GM23338 (cell line): ENCODE data around the gene EGFR. TPM values are rescaled to one million over a fixed set of nuclear protein-coding genes. Genes with fewer than 3 reads are reported as not detected.

Experiments used
- ATAC-seq: fragments of 200-7000 bp; cut with Tn5 transposase; 3 replicates; pipeline ENCODE4 v1.9.1; 2020
- DNase-seq: peaks from one replicate; pipeline ENCODE4 v3.0.0-alpha.2; 2015; ENCODE audit warnings: low spot score
- H2AFZ ChIP-seq: fragments of 200-600 bp; sonication (generic); 2 replicates; pipeline ENCODE4 v1.8.0; 2016; ENCODE audit warnings: antibody characterized with exemption, mild to moderate bottlenecking, moderate library complexity
- H3F3A ChIP-seq: fragments of 200-600 bp; sonication (generic); replicated peaks from 2 replicates; pipeline ENCODE4 v1.8.0; 2017; ENCODE audit warnings: antibody characterized with exemption, mixed run types, low read depth
- H3K27ac ChIP-seq: fragments of 200-600 bp; sonication (generic); 2 replicates; pipeline ENCODE4 v1.6.1; 2016; ENCODE audit warnings: low read depth
- H3K27me3 ChIP-seq: fragments of 200-600 bp; sonication (generic); 2 replicates; pipeline ENCODE4 v1.8.0; 2016; ENCODE audit warnings: mild to moderate bottlenecking, mixed run types, moderate library complexity; ENCODE audit not compliant: insufficient read depth
- H3K36me3 ChIP-seq: fragments of 200-600 bp; sonication (generic); 2 replicates; pipeline ENCODE4 v1.8.0; 2016; ENCODE audit warnings: mild to moderate bottlenecking; ENCODE audit not compliant: insufficient read depth
- H3K4me1 ChIP-seq: fragments of 200-600 bp; sonication (generic); 2 replicates; pipeline ENCODE4 v1.8.0; 2016; ENCODE audit warnings: mild to moderate bottlenecking, moderate library complexity; ENCODE audit not compliant: insufficient read depth
- H3K4me2 ChIP-seq: fragments of 200-600 bp; sonication (generic); 2 replicates; pipeline ENCODE4 v1.7.1; 2017; ENCODE audit warnings: mixed run types
- H3K4me3 ChIP-seq: fragments of 200-600 bp; sonication (generic); 2 replicates; pipeline ENCODE4 v1.6.1; 2016; ENCODE audit warnings: mixed run types
- H3K79me2 ChIP-seq: fragments of 200-600 bp; sonication (generic); replicated peaks from 2 replicates; pipeline ENCODE4 v1.8.0; 2017; ENCODE audit warnings: mild to moderate bottlenecking; ENCODE audit not compliant: insufficient read depth
- H3K9me2 ChIP-seq: fragments of 200-600 bp; sonication (generic); 2 replicates; pipeline ENCODE4 v1.8.0; 2017; ENCODE audit not compliant: insufficient read depth
- H4K20me1 ChIP-seq: fragments of 200-600 bp; sonication (generic); replicated peaks from 2 replicates; pipeline ENCODE4 v1.8.0; 2017; ENCODE audit warnings: mild to moderate bottlenecking; ENCODE audit not compliant: insufficient read depth
- H3K27ac Mint-ChIP-seq: 2 replicates; pipeline ENCODE4 v1.8.0; 2020; ENCODE audit warnings: inconsistent platforms, mild to moderate bottlenecking, moderate library complexity, mixed read lengths
- H3K27me3 Mint-ChIP-seq: 3 replicates; pipeline ENCODE4 v1.8.0; 2022; ENCODE audit warnings: low read depth, mild to moderate bottlenecking, moderate library complexity, mixed read lengths, inconsistent platforms; ENCODE audit not compliant: insufficient read depth, poor library complexity
- H3K36me3 Mint-ChIP-seq: 3 replicates; pipeline ENCODE4 v1.8.0; 2021; ENCODE audit warnings: low read depth, mild to moderate bottlenecking, inconsistent platforms, moderate library complexity, mixed read lengths
- H3K4me1 Mint-ChIP-seq: 3 replicates; pipeline ENCODE4 v1.8.0; 2020; ENCODE audit warnings: mild to moderate bottlenecking, inconsistent platforms, mixed read lengths
- H3K4me3 Mint-ChIP-seq: 3 replicates; pipeline ENCODE4 v1.8.0; 2021; ENCODE audit warnings: moderate library complexity, mild to moderate bottlenecking, inconsistent platforms, mixed read lengths
- H3K9me3 Mint-ChIP-seq: 3 replicates; pipeline ENCODE4 v1.8.0; 2020; ENCODE audit warnings: moderate library complexity, mild to moderate bottlenecking, inconsistent platforms, mixed read lengths
- CREB1 ChIP-seq: fragments of 250-450 bp; sonication (Bioruptor Pico); IDR thresholded peaks from 2 replicates; pipeline ENCODE4 v1.5.0; 2020; ENCODE audit warnings: low read depth, mild to moderate bottlenecking, moderate library complexity
- EZH2 ChIP-seq: fragments of 200-600 bp; sonication (generic); IDR thresholded peaks from one replicate; pipeline ENCODE4 v1.8.0; 2017; ENCODE audit warnings: antibody characterized with exemption, mild to moderate bottlenecking, low read depth; ENCODE audit not compliant: unreplicated experiment
- EZH2phosphoT487 ChIP-seq: fragments of 200-600 bp; sonication (generic); IDR thresholded peaks from one replicate; pipeline ENCODE4 v1.8.1; 2018; ENCODE audit warnings: antibody characterized with exemption; ENCODE audit not compliant: unreplicated experiment
- JUNB ChIP-seq: IDR thresholded peaks from one replicate; pipeline ENCODE4 v1.6.1; 2016; ENCODE audit warnings: antibody characterized with exemption; ENCODE audit not compliant: unreplicated experiment
- NANOG ChIP-seq: IDR thresholded peaks from 2 replicates; pipeline ENCODE4 v1.6.1; 2016; ENCODE audit warnings: antibody characterized with exemption, borderline replicate concordance
- POLR2AphosphoS5 ChIP-seq: IDR thresholded peaks from 2 replicates; pipeline ENCODE4 v1.6.1; 2016; ENCODE audit warnings: antibody characterized with exemption, low read depth
- STAT1 ChIP-seq: IDR thresholded peaks from one replicate; pipeline ENCODE4 v1.6.1; 2016; ENCODE audit warnings: antibody characterized with exemption; ENCODE audit not compliant: unreplicated experiment
- ZNF114 ChIP-seq: fragments of 250-450 bp; sonication (Bioruptor Pico); IDR thresholded peaks from 2 replicates; pipeline ENCODE4 v1.5.0; 2020; ENCODE audit warnings: mild to moderate bottlenecking, moderate library complexity
- ZNF331 ChIP-seq: fragments of 250-450 bp; sonication (Bioruptor Pico); IDR thresholded peaks from 2 replicates; pipeline ENCODE4 v1.5.0; 2020; ENCODE audit warnings: low read depth, mild to moderate bottlenecking, moderate library complexity
- polyA plus RNA-seq: library from polyadenylated mRNA; unstranded; fragments of >200 nt; fragmentation: Nextera tagmentation; extraction: Ambion mirVana; gene quantifications from 2 replicates; pipeline ENCODE4 v1.2.1, GENCODE V29; 2016
- total RNA-seq: library from RNA; depleted of rRNA; stranded (reverse); fragments of >200 nt; shearing (Covaris generic); gene quantifications from 2 replicates; pipeline ENCODE4 v1.2.3, GENCODE V29; 2014
- TF ChIP-seq, protein P1 (sequence below): IDR thresholded peaks from 2 replicates; pipeline ENCODE4 v1.6.1; 2016; ENCODE audit warnings: antibody characterized with exemption
- TF ChIP-seq, protein P2 (sequence below): fragments of 250-450 bp; sonication (Bioruptor Pico); IDR thresholded peaks from 2 replicates; pipeline ENCODE4 v1.5.0; 2020; ENCODE audit warnings: mild to moderate bottlenecking, moderate library complexity
- TF ChIP-seq, protein P3 (sequence below), 2 experiments: fragments of 200-600 bp in 1 of 2; sonication (generic) in 1 of 2; conservative IDR thresholded peaks; 2 replicates each; pipeline versions ENCODE4 v1.5.1 to v1.6.1; 2016 to 2017; ENCODE audit warnings: antibody characterized with exemption in 2 of 2, low read depth in 2 of 2, mild to moderate bottlenecking in 2 of 2, moderate library complexity in 1 of 2
- TF ChIP-seq, protein P4 (sequence below): IDR thresholded peaks from one replicate; pipeline ENCODE4 v1.6.1; 2018; ENCODE audit warnings: antibody characterized with exemption; ENCODE audit not compliant: unreplicated experiment

The EGFR gene
- total and polyA plus RNA-seq, 2 experiments from 2014 or later, result 1.5 to 4.5 TPM

DNA sequence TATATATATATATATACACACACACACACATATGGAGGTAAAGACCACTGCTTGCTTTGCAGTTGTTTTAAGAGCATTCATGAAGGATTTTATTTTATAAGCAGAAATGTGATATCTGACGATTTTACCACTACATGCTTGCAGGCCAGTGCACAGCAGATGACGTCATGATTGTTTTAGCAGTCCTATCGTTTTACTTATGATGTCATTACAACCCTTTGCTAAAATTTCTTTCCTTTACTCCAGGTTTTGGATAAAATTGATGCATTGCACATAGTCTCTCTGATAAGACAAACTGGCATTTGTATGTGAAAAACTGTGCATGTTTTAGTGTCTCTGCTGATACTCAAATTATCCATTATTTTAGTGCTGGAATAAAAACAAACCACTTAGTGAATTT lies 9.2 kb downstream of the EGFR start:
- Histone ChIP-seq H3K4me2 (no peak overlapping the region), H4K20me1 (no peaks in the 10 kb centered on the region), H3K27me3 (no peaks in the 10 kb centered on the region), H3K36me3 (no peaks in the 10 kb centered on the region), H3K79me2 (no peaks in the 10 kb centered on the region), H3K4me3 (no peak overlapping the region), H3F3A (no peaks in the 10 kb centered on the region), H3K4me1 (no peaks in the 10 kb centered on the region), H2AFZ (no peak overlapping the region), H3K27ac (no peak overlapping the region), H3K9me2 (no peaks in the 10 kb centered on the region)
- DNase-seq (no peak), ATAC-seq (no peak)
- no peaks in the 10 kb centered on the region for H3K9me3 Mint-ChIP-seq
- no peak overlapping the region for H3K27ac Mint-ChIP-seq
- H3K4me3 Mint-ChIP-seq, result no peak overlapping the region
- no peaks in the 10 kb centered on the region for H3K36me3 Mint-ChIP-seq
- H3K27me3 Mint-ChIP-seq, result peaks cover 2% of the 10 kb centered on the region
- no peaks in the 10 kb centered on the region for H3K4me1 Mint-ChIP-seq
- TF ChIP-seq, protein P1, sequence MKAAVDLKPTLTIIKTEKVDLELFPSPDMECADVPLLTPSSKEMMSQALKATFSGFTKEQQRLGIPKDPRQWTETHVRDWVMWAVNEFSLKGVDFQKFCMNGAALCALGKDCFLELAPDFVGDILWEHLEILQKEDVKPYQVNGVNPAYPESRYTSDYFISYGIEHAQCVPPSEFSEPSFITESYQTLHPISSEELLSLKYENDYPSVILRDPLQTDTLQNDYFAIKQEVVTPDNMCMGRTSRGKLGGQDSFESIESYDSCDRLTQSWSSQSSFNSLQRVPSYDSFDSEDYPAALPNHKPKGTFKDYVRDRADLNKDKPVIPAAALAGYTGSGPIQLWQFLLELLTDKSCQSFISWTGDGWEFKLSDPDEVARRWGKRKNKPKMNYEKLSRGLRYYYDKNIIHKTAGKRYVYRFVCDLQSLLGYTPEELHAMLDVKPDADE, result no peak
- TF ChIP-seq EZH2phosphoT487, result no peak
- TF ChIP-seq, protein P2, sequence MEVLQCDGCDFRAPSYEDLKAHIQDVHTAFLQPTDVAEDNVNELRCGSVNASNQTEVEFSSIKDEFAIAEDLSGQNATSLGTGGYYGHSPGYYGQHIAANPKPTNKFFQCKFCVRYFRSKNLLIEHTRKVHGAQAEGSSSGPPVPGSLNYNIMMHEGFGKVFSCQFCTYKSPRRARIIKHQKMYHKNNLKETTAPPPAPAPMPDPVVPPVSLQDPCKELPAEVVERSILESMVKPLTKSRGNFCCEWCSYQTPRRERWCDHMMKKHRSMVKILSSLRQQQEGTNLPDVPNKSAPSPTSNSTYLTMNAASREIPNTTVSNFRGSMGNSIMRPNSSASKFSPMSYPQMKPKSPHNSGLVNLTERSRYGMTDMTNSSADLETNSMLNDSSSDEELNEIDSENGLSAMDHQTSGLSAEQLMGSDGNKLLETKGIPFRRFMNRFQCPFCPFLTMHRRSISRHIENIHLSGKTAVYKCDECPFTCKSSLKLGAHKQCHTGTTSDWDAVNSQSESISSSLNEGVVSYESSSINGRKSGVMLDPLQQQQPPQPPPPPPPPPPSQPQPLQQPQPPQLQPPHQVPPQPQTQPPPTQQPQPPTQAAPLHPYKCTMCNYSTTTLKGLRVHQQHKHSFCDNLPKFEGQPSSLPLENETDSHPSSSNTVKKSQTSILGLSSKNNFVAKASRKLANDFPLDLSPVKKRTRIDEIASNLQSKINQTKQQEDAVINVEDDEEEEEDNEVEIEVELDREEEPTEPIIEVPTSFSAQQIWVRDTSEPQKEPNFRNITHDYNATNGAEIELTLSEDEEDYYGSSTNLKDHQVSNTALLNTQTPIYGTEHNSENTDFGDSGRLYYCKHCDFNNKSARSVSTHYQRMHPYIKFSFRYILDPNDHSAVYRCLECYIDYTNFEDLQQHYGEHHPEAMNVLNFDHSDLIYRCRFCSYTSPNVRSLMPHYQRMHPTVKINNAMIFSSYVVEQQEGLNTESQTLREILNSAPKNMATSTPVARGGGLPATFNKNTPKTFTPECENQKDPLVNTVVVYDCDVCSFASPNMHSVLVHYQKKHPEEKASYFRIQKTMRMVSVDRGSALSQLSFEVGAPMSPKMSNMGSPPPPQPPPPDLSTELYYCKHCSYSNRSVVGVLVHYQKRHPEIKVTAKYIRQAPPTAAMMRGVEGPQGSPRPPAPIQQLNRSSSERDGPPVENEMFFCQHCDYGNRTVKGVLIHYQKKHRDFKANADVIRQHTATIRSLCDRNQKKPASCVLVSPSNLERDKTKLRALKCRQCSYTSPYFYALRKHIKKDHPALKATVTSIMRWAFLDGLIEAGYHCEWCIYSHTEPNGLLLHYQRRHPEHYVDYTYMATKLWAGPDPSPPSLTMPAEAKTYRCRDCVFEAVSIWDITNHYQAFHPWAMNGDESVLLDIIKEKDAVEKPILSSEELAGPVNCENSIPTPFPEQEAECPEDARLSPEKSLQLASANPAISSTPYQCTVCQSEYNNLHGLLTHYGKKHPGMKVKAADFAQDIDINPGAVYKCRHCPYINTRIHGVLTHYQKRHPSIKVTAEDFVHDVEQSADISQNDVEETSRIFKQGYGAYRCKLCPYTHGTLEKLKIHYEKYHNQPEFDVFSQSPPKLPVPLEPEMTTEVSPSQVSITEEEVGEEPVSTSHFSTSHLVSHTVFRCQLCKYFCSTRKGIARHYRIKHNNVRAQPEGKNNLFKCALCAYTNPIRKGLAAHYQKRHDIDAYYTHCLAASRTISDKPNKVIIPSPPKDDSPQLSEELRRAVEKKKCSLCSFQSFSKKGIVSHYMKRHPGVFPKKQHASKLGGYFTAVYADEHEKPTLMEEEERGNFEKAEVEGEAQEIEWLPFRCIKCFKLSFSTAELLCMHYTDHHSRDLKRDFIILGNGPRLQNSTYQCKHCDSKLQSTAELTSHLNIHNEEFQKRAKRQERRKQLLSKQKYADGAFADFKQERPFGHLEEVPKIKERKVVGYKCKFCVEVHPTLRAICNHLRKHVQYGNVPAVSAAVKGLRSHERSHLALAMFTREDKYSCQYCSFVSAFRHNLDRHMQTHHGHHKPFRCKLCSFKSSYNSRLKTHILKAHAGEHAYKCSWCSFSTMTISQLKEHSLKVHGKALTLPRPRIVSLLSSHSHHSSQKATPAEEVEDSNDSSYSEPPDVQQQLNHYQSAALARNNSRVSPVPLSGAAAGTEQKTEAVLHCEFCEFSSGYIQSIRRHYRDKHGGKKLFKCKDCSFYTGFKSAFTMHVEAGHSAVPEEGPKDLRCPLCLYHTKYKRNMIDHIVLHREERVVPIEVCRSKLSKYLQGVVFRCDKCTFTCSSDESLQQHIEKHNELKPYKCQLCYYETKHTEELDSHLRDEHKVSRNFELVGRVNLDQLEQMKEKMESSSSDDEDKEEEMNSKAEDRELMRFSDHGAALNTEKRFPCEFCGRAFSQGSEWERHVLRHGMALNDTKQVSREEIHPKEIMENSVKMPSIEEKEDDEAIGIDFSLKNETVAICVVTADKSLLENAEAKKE (CRISPR knock-in tag), result no peak
- no peak for TF ChIP-seq ZNF331
- no peak for TF ChIP-seq NANOG
- TF ChIP-seq ZNF114, result no peak
- TF ChIP-seq EZH2, result no peak
- TF ChIP-seq STAT1, result no peak
- TF ChIP-seq, protein P3, sequence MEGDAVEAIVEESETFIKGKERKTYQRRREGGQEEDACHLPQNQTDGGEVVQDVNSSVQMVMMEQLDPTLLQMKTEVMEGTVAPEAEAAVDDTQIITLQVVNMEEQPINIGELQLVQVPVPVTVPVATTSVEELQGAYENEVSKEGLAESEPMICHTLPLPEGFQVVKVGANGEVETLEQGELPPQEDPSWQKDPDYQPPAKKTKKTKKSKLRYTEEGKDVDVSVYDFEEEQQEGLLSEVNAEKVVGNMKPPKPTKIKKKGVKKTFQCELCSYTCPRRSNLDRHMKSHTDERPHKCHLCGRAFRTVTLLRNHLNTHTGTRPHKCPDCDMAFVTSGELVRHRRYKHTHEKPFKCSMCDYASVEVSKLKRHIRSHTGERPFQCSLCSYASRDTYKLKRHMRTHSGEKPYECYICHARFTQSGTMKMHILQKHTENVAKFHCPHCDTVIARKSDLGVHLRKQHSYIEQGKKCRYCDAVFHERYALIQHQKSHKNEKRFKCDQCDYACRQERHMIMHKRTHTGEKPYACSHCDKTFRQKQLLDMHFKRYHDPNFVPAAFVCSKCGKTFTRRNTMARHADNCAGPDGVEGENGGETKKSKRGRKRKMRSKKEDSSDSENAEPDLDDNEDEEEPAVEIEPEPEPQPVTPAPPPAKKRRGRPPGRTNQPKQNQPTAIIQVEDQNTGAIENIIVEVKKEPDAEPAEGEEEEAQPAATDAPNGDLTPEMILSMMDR (conservative IDR thresholded peaks at IDR 0.05; ENCODE audit: low read depth in 2 of 2), result no peak
- no peak for TF ChIP-seq POLR2AphosphoS5
- no peak for TF ChIP-seq CREB1 (CRISPR knock-in tag)
- no peak for TF ChIP-seq JUNB
- TF ChIP-seq, protein P4, sequence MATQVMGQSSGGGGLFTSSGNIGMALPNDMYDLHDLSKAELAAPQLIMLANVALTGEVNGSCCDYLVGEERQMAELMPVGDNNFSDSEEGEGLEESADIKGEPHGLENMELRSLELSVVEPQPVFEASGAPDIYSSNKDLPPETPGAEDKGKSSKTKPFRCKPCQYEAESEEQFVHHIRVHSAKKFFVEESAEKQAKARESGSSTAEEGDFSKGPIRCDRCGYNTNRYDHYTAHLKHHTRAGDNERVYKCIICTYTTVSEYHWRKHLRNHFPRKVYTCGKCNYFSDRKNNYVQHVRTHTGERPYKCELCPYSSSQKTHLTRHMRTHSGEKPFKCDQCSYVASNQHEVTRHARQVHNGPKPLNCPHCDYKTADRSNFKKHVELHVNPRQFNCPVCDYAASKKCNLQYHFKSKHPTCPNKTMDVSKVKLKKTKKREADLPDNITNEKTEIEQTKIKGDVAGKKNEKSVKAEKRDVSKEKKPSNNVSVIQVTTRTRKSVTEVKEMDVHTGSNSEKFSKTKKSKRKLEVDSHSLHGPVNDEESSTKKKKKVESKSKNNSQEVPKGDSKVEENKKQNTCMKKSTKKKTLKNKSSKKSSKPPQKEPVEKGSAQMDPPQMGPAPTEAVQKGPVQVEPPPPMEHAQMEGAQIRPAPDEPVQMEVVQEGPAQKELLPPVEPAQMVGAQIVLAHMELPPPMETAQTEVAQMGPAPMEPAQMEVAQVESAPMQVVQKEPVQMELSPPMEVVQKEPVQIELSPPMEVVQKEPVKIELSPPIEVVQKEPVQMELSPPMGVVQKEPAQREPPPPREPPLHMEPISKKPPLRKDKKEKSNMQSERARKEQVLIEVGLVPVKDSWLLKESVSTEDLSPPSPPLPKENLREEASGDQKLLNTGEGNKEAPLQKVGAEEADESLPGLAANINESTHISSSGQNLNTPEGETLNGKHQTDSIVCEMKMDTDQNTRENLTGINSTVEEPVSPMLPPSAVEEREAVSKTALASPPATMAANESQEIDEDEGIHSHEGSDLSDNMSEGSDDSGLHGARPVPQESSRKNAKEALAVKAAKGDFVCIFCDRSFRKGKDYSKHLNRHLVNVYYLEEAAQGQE, result no peak
